ENCODE measurements around the gene FGGY.

Gene FGGY

DNA sequence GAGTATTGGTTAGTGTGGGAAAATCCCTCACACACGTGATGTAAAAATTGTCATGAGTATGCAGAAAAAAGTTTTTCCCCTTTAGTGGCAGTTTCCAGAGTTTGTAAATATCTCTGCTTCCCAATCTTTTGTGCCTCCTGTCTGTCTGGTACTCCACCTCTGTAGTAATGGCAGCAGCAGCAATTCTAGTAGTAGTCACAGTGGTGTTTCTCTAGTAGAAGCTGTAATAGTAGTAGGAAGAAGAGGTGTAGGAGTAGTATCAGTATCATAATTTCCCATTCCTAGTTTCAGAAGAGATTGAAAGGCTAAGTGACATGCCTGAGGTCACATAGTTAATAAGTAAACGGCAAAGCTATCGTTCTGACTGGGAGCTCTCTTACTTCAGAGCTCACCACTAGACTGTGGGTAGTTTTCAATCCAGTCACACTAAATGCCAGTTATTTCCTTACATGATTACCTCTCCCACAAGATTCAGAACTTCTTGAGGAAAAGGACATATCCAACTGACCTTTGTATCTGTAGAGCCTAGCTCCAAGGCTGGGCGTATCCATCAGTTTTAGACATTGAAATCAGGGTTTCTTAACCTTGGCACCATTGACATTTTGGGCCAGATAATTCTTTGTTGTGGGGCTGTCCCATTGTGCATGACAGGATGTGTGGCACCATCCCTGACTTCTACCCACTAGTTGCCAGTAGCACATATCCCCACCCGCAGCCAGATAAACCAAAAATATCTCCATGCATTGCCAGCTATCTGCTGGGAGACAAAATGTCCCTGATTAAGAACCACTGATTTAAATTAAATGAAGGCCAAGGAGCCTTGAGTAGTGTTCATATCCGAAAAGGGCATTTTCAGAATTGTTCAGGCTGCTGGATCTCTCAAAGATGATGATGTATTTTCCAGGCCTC lies 135.9 kb downstream of the FGGY start:
- H3K27ac ChIP-seq, result no peak overlapping the region
- POLR2A ChIA-PET (ENCODE audit: low non-redundant PET), result interaction anchor here (0.7 kb wide), 1 partner anchor 1533 kb away, joined by 3 read pairs; no protein-coding TSS in a partner anchor
- no peak for TF ChIP-seq CTCF (conservative IDR thresholded peaks at IDR 0.05; ENCODE audit: low read depth)
- DNase-seq (ENCODE audit: low spot score), result no peak
- CTCF ChIA-PET, result interaction anchor here (0.5 kb wide), 1 partner anchor 267 kb away, joined by 4 read pairs; no protein-coding TSS in a partner anchor

DNA sequence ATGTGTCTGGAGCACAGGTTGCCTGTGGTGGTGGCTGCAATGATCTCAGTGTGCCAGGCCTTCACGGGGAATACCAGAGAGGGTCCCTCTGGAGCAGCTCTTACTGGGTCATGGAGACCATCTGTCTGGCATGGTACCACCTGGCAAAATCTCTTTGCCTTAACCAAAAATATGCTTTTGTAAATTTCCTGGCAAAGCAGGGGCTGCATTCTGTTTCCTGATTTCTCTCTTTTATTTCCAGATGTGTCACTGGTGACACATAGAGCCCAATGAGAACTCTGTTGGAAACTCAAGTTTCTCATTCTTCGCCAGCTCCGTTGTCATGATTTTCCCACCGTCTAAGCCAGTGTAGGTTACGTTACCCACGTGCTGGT lies 136.5 kb downstream of the FGGY start:
- ChIA-PET POLR2A (ENCODE audit: low non-redundant PET) (no interaction called here), CTCF (interaction anchor here (0.5 kb wide), 1 partner anchor 266 kb away, joined by 4 read pairs; no protein-coding TSS in a partner anchor)
- no peak for TF ChIP-seq CTCF (conservative IDR thresholded peaks at IDR 0.05; ENCODE audit: low read depth)
- DNase-seq (ENCODE audit: low spot score), result no peak
- no peak overlapping the region for H3K27ac ChIP-seq

GRCh38 chr1:59434336-59434735 lies 137.4 kb downstream of the FGGY start:
- ChIA-PET POLR2A (ENCODE audit: low non-redundant PET) (no interaction called here), CTCF (no interaction called here)
- no peak for TF ChIP-seq CTCF (conservative IDR thresholded peaks at IDR 0.05; ENCODE audit: low read depth)
- no peak for DNase-seq (ENCODE audit: low spot score)
- H3K27ac ChIP-seq, result no peak overlapping the region

- POLR2A ChIA-PET (ENCODE audit: low non-redundant PET), result no interaction called here
- H3K27ac ChIP-seq, result no peak overlapping the region
- no peak for DNase-seq (ENCODE audit: low spot score)
- CTCF ChIA-PET, result no interaction called here
- no peak for TF ChIP-seq CTCF (conservative IDR thresholded peaks at IDR 0.05; ENCODE audit: low read depth)
These were observed 139.7 kb downstream of the FGGY start for GRCh38 chr1:59436637-59437036.

DNA sequence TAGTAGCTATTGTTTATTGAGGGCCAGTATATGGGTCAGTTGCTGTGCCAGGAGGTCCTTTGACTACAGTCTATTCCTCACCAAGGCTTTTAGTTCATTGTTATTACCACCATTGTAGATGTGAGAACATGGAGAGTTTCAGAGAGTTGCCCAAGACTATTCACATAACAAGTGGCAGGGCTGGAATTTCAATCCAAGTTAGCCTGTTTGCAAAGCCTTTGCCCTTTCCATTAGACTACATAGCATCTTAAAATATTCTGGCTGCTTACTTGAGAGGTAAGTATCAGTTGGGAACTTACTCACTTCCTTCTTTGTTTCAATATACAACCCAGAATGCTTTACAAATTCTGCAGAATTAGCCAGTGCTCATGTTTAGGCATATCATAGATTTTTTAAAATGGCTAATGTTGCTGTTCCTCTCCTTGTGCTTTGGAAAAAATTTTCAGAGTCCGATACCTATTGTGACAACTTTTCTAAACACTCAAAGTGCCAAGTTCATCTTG lies 141.2 kb downstream of the FGGY start:
- DNase-seq (ENCODE audit: low spot score), result no peak
- ChIA-PET POLR2A (ENCODE audit: low non-redundant PET) (no interaction called here), CTCF (interaction anchor here (0.6 kb wide), 1 partner anchor 1605 kb away, joined by 3 read pairs; no protein-coding TSS in a partner anchor)
- no peak for TF ChIP-seq CTCF (conservative IDR thresholded peaks at IDR 0.05; ENCODE audit: low read depth)
- no peak overlapping the region for H3K27ac ChIP-seq

GRCh38 chr1:59442492-59442891 lies 145.6 kb downstream of the FGGY start:
- H3K27ac ChIP-seq, result no peak overlapping the region
- POLR2A ChIA-PET (ENCODE audit: low non-redundant PET), result no interaction called here
- TF ChIP-seq CTCF (conservative IDR thresholded peaks at IDR 0.05; ENCODE audit: low read depth), result no peak
- DNase-seq (ENCODE audit: low spot score), result no peak
- CTCF ChIA-PET, result no interaction called here
